ENCODE measurements around the gene GCDH.
"Not testable (repeated sequence)": the region's sequence is repeated elsewhere in the genome, so short reads cannot be mapped to it uniquely, and the experiment has no call there.

The GCDH gene

GRCh38 chr19:12888006-12888603 is 2.9 kb upstream of the GCDH start:
- H3K27ac ChIP-seq (ENCODE audit: low read length), result no peak overlapping the region
- no peak overlapping the region for H3K9ac ChIP-seq (ENCODE audit: low read depth, low read length)
- H3K9me3 ChIP-seq (ENCODE audit: insufficient read depth, low read depth, low read length), result no peaks in the 10 kb centered on the region; the same call in 1 of the 2 replicates
- peaks cover 44% of the 10 kb centered on the region for H3K27me3 ChIP-seq (ENCODE audit: insufficient read depth, low read length)
- H3K36me3 ChIP-seq (ENCODE audit: insufficient read depth, low read depth, low read length), result peaks cover 3% of the 10 kb centered on the region
- no peaks in the 10 kb centered on the region for H3K4me1 ChIP-seq (ENCODE audit: insufficient read depth, low read length)
- H3K4me3 ChIP-seq (ENCODE audit: low read length), result no peak overlapping the region

- not testable (repeated sequence) for H3K4me1 ChIP-seq (ENCODE audit: insufficient read depth, low read length); H3K9me3 ChIP-seq (ENCODE audit: insufficient read depth, low read depth, low read length)
- peak overlapping the region; percentile 86; the same call in 1 of the 2 replicates for H3K9ac ChIP-seq (ENCODE audit: low read depth, low read length)
- H3K36me3 ChIP-seq (ENCODE audit: insufficient read depth, low read depth, low read length), result peaks cover 25% of the 10 kb centered on the region
- peak overlapping the region; percentile 79 for H3K4me3 ChIP-seq (ENCODE audit: low read length)
- peaks cover 26% of the 10 kb centered on the region for H3K27me3 ChIP-seq (ENCODE audit: insufficient read depth, low read length)
- H3K27ac ChIP-seq (ENCODE audit: low read length), result peak overlapping the region; percentile 90
These were observed 617 bp upstream of the GCDH start for GRCh38 chr19:12890299-12890786.

- Histone ChIP-seq H3K9ac (ENCODE audit: low read depth, low read length) (peak overlapping the region; percentile 84), H3K36me3 (ENCODE audit: insufficient read depth, low read depth, low read length) (peaks cover 35% of the 10 kb centered on the region), H3K4me3 (ENCODE audit: low read length) (peak overlapping the region; percentile 98), H3K9me3 (ENCODE audit: insufficient read depth, low read depth, low read length) (no peaks in the 10 kb centered on the region), H3K4me1 (ENCODE audit: insufficient read depth, low read length) (no peaks in the 10 kb centered on the region), H3K27me3 (ENCODE audit: insufficient read depth, low read length) (peaks cover 16% of the 10 kb centered on the region), H3K27ac (ENCODE audit: low read length) (no peak overlapping the region)
These were observed 627 bp downstream of the GCDH start for GRCh38 chr19:12891553-12892021.

DNA sequence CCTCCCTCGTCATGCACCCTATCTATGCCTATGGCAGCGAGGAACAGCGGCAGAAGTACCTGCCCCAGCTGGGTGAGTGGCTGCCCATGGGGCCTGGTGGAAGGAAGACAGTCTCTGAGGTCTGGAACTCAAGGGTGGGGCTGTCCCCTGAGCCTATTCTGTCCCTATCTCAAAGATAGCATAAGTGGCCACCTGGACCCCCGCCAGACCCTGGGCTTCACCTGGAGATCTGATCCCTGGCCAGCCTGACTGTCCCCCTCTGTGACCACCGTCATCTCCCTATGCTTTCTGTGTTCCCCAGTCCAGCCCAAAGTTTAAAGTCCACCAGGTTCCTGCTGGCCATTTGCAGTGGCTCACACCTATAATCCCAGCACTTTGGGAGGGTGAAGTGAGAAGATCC is 2.6 kb downstream of the GCDH start:
- Histone ChIP-seq H3K36me3 (ENCODE audit: insufficient read depth, low read depth, low read length) (peaks cover 52% of the 10 kb centered on the region), H3K27me3 (ENCODE audit: insufficient read depth, low read length) (no peaks in the 10 kb centered on the region; the same call in 1 of the 2 replicates)

GRCh38 chr19:12896460-12896859 is 5.5 kb downstream of the GCDH start:
- Histone ChIP-seq H3K9ac (ENCODE audit: low read depth, low read length) (no peak overlapping the region), H3K4me1 (ENCODE audit: insufficient read depth, low read length) (no peaks in the 10 kb centered on the region), H3K27me3 (ENCODE audit: insufficient read depth, low read length) (no peaks in the 10 kb centered on the region), H3K27ac (ENCODE audit: low read length) (no peak overlapping the region), H3K9me3 (ENCODE audit: insufficient read depth, low read depth, low read length) (no peaks in the 10 kb centered on the region), H3K36me3 (ENCODE audit: insufficient read depth, low read depth, low read length) (peaks cover 65% of the 10 kb centered on the region), H3K4me3 (ENCODE audit: low read length) (no peak overlapping the region)

More for the DNA sequence above, 2.6 kb downstream of the GCDH start:
- no peak overlapping the region for H3K9ac ChIP-seq (ENCODE audit: low read depth, low read length)
- H3K4me1 ChIP-seq (ENCODE audit: insufficient read depth, low read length), result no peaks in the 10 kb centered on the region
- no peaks in the 10 kb centered on the region for H3K9me3 ChIP-seq (ENCODE audit: insufficient read depth, low read depth, low read length)
- H3K4me3 ChIP-seq (ENCODE audit: low read length), result no peak overlapping the region
- H3K27ac ChIP-seq (ENCODE audit: low read length), result no peak overlapping the region

DNA sequence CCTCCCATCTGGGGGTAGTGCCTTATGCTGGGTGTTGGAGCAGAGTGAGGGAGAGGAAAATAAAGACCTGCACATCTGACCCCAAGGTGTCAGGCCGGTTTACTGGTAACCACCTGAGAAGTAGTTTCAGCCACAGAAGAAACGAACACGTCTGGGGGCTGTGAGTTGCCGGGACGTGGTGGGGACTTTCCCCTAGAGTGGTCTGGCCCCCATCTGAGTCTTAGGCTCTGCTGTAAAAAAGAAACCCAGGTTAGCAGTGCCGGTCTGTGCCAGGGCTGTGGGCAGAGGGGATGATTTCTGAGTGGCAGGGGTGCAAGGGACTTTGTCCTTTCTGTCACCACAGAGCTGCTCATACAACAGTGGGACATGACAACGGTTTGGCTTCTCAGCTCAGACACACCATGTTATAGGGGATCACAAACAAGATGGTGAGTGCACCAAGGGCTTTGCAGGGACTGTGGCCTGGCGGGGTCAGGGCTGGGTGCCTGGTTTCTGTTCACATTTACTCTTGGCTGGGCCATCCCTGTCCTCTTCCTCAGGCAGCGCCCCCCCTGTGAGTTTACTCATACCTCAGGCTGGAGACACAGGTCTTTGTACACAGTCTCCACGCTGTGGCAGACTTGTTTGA is 9.0 kb downstream of the GCDH start:
- no peaks in the 10 kb centered on the region for H3K27me3 ChIP-seq (ENCODE audit: insufficient read depth, low read length)
- peaks cover 44% of the 10 kb centered on the region for H3K36me3 ChIP-seq (ENCODE audit: insufficient read depth, low read depth, low read length)
- H3K9me3 ChIP-seq (ENCODE audit: insufficient read depth, low read depth, low read length), result no peaks in the 10 kb centered on the region
- H3K4me3 ChIP-seq (ENCODE audit: low read length), result no peak overlapping the region
- H3K4me1 ChIP-seq (ENCODE audit: insufficient read depth, low read length), result no peaks in the 10 kb centered on the region
- no peak overlapping the region for H3K27ac ChIP-seq (ENCODE audit: low read length)
- H3K9ac ChIP-seq (ENCODE audit: low read depth, low read length), result no peak overlapping the region

GRCh38 chr19:12907166-12907565 is 16.2 kb downstream of the GCDH start:
- no peaks in the 10 kb centered on the region for H3K36me3 ChIP-seq (ENCODE audit: insufficient read depth, low read depth, low read length)
- H3K27ac ChIP-seq (ENCODE audit: low read length), result no peak overlapping the region
- H3K4me3 ChIP-seq (ENCODE audit: low read length), result no peak overlapping the region
- H3K9ac ChIP-seq (ENCODE audit: low read depth, low read length), result no peak overlapping the region
- H3K4me1 ChIP-seq (ENCODE audit: insufficient read depth, low read length), result no peaks in the 10 kb centered on the region; the same call in 1 of the 2 replicates
- H3K27me3 ChIP-seq (ENCODE audit: insufficient read depth, low read length), result no peaks in the 10 kb centered on the region
- H3K9me3 ChIP-seq (ENCODE audit: insufficient read depth, low read depth, low read length), result no peaks in the 10 kb centered on the region

- peak overlapping the region; percentile 46; the same call in 1 of the 2 replicates for H3K4me3 ChIP-seq (ENCODE audit: low read length)
- H3K36me3 ChIP-seq (ENCODE audit: insufficient read depth, low read depth, low read length), result no peaks in the 10 kb centered on the region
- H3K27me3 ChIP-seq (ENCODE audit: insufficient read depth, low read length), result no peaks in the 10 kb centered on the region
- peak overlapping the region; percentile 59; the same call in 1 of the 2 replicates for H3K9ac ChIP-seq (ENCODE audit: low read depth, low read length)
- no peak overlapping the region for H3K27ac ChIP-seq (ENCODE audit: low read length)
- H3K4me1 ChIP-seq (ENCODE audit: insufficient read depth, low read length), result peaks cover 15% of the 10 kb centered on the region; the same call in 1 of the 2 replicates
- H3K9me3 ChIP-seq (ENCODE audit: insufficient read depth, low read depth, low read length), result no peaks in the 10 kb centered on the region
These were observed 21.6 kb downstream of the GCDH start for GRCh38 chr19:12912571-12912970.

- H3K36me3 ChIP-seq (ENCODE audit: insufficient read depth, low read depth, low read length), result no peaks in the 10 kb centered on the region
- no peak overlapping the region for H3K27ac ChIP-seq (ENCODE audit: low read length)
- no peaks in the 10 kb centered on the region for H3K9me3 ChIP-seq (ENCODE audit: insufficient read depth, low read depth, low read length)
- H3K9ac ChIP-seq (ENCODE audit: low read depth, low read length), result peak overlapping the region; percentile 59; the same call in 1 of the 2 replicates
- H3K4me1 ChIP-seq (ENCODE audit: insufficient read depth, low read length), result peaks cover 15% of the 10 kb centered on the region; the same call in 1 of the 2 replicates
- H3K4me3 ChIP-seq (ENCODE audit: low read length), result peak overlapping the region; percentile 46
- H3K27me3 ChIP-seq (ENCODE audit: insufficient read depth, low read length), result peaks cover 4% of the 10 kb centered on the region
These were observed 22.1 kb downstream of the GCDH start for GRCh38 chr19:12913011-12913561.

GRCh38 chr19:12913851-12914690 is 23.1 kb downstream of the GCDH start:
- Histone ChIP-seq H3K36me3 (ENCODE audit: insufficient read depth, low read depth, low read length) (no peaks in the 10 kb centered on the region), H3K27me3 (ENCODE audit: insufficient read depth, low read length) (peaks cover 13% of the 10 kb centered on the region), H3K9me3 (ENCODE audit: insufficient read depth, low read depth, low read length) (no peaks in the 10 kb centered on the region), H3K9ac (ENCODE audit: low read depth, low read length) (peak overlapping the region; percentile 59; the same call in 1 of the 2 replicates), H3K4me1 (ENCODE audit: insufficient read depth, low read length) (peaks cover 15% of the 10 kb centered on the region; the same call in 1 of the 2 replicates), H3K4me3 (ENCODE audit: low read length) (peak overlapping the region; percentile 46; the same call in 1 of the 2 replicates), H3K27ac (ENCODE audit: low read length) (no peak overlapping the region)

DNA sequence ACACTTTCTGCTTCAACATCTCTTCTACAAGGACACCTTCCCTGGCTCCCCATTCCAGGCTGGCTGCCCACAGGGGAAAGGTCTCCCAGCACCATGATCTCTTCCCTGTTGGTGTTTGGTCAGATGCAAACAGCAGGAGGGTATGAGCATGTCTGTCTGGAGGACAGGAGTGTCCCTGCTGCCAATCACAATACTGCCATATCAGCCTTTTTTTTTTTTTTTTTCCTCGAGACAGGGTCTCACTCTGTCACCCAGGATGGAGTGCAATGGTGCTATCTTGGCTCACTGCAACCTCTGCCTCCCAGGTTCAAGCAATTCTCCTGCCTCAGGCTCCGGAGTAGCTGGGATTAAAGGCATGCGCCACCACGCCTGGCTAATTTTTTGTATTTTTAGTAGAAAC is 24.9 kb downstream of the GCDH start:
- not testable (repeated sequence) for H3K27ac ChIP-seq (ENCODE audit: low read length); H3K36me3 ChIP-seq (ENCODE audit: insufficient read depth, low read depth, low read length); H3K9ac ChIP-seq (ENCODE audit: low read depth, low read length); H3K4me3 ChIP-seq (ENCODE audit: low read length); H3K9me3 ChIP-seq (ENCODE audit: insufficient read depth, low read depth, low read length)
- peaks cover 13% of the 10 kb centered on the region for H3K27me3 ChIP-seq (ENCODE audit: insufficient read depth, low read length)
- peaks cover 15% of the 10 kb centered on the region; the same call in 1 of the 2 replicates for H3K4me1 ChIP-seq (ENCODE audit: insufficient read depth, low read length)
